AG04450 (cell line): ENCODE measurements around the gene MAP3K7. TPM values are rescaled to one million over a fixed set of nuclear protein-coding genes. Genes with fewer than 3 reads are reported as not detected.

Source experiments
- CTCF ChIA-PET: fragments of 300-600, 350-600 bp; formaldehyde crosslinking; extraction: SDS; loops from one replicate; lab custom pipeline; 2022; ENCODE audit warnings: antibody characterized with exemption, inconsistent platforms; lab: Charles Lee
- POLR2A ChIA-PET: fragments of 350-600 bp; formaldehyde crosslinking; extraction: SDS; loops from one replicate; lab custom pipeline; 2021; ENCODE audit warnings: antibody characterized with exemption, inconsistent platforms; lab: Yijun Ruan, JAX
- DNase-seq: peaks from one replicate; pipeline ENCODE4 v3.0.0-alpha.2; 2011; ENCODE audit warnings: low read depth, low spot score
- H3K27ac ChIP-seq: one replicate; pipeline ENCODE4 v1.5.1; 2012; ENCODE audit warnings: low read depth, low read length, control low read depth
- H3K27me3 ChIP-seq: one replicate; pipeline ENCODE4 v1.6.0; 2012; ENCODE audit warnings: low read length; ENCODE audit not compliant: control insufficient read depth, insufficient read depth
- H3K4me3 ChIP-seq: 2 replicates; pipeline ENCODE4 v1.5.1; 2011; ENCODE audit warnings: mild to moderate bottlenecking, low read depth, low read length, control low read depth
- H3K9me3 ChIP-seq: 2 replicates; pipeline ENCODE4 v1.5.1; 2012; ENCODE audit warnings: low read length; ENCODE audit not compliant: control insufficient read depth, insufficient read depth
- polyA plus RNA-seq: library from polyadenylated mRNA; depleted of rRNA; stranded (reverse); fragments of >200 nt; gene quantifications from 2 replicates; pipeline ENCODE4 v1.2.3, GENCODE V29; 2011
- TF ChIP-seq, protein P1 (sequence below): IDR thresholded peaks from 2 replicates; pipeline ENCODE4 v1.5.1; 2011; ENCODE audit warnings: low read depth, low read length, control low read depth, inconsistent platforms

The MAP3K7 gene
- polyA plus RNA-seq, 1 experiment, result 52.4 TPM

DNA sequence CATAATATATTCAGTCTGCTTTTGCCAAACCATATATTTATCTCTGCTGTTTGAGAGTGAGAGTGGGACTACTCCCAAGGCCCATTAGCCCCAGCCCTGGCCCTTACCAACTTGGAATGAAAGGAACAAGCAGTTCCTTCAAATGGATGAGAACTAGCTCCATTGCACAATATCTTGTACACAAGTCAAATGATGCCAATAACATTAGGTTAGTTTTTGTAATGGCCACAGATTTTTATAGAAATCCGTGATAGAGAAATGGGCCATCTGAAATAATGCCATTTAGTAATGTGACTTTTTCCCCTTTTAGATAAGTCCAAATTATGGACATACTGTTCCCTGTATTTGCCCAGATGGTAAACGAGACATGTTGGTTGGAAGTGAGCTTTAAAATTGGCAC is 117.0 kb downstream of the MAP3K7 start:
- Histone ChIP-seq H3K27ac (no peak overlapping the region), H3K4me3 (no peak overlapping the region), H3K27me3 (peaks cover 18% of the 10 kb centered on the region), H3K9me3 (no peaks in the 10 kb centered on the region)
- ChIA-PET POLR2A (no interaction called here), CTCF (interaction anchor here (1.1 to 1.7 kb wide), 2 partner anchors 9 to 11 kb away, joined by 3 to 7 read pairs; no protein-coding TSS in a partner anchor)
- no peak for DNase-seq
- TF ChIP-seq, protein P1, sequence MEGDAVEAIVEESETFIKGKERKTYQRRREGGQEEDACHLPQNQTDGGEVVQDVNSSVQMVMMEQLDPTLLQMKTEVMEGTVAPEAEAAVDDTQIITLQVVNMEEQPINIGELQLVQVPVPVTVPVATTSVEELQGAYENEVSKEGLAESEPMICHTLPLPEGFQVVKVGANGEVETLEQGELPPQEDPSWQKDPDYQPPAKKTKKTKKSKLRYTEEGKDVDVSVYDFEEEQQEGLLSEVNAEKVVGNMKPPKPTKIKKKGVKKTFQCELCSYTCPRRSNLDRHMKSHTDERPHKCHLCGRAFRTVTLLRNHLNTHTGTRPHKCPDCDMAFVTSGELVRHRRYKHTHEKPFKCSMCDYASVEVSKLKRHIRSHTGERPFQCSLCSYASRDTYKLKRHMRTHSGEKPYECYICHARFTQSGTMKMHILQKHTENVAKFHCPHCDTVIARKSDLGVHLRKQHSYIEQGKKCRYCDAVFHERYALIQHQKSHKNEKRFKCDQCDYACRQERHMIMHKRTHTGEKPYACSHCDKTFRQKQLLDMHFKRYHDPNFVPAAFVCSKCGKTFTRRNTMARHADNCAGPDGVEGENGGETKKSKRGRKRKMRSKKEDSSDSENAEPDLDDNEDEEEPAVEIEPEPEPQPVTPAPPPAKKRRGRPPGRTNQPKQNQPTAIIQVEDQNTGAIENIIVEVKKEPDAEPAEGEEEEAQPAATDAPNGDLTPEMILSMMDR, result no peak

DNA sequence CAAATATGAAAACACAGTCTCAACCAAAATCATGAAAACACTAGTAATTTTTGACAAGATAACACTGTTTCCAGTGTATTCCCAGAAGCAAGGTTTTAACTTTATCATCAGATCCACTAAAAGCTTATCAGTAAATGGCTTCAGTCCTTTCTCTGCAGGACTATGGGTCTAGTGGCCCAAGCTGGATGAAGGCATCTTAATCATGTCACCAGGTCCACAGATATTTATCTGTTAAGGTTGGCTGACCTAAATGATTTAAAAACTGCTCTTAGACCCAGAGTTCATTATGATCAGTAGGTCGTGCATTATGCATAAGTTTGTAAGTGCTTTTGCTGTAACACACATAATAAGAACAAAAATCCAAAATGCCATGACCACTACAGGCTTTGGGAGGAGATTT is 118.0 kb downstream of the MAP3K7 start:
- CTCF ChIA-PET, result no interaction called here
- DNase-seq, result no peak
- H3K27me3 ChIP-seq, result peaks cover 18% of the 10 kb centered on the region
- TF ChIP-seq, protein P1, result no peak
- no peaks in the 10 kb centered on the region for H3K9me3 ChIP-seq
- POLR2A ChIA-PET, result no interaction called here
- no peak overlapping the region for H3K4me3 ChIP-seq
- H3K27ac ChIP-seq, result no peak overlapping the region

DNA sequence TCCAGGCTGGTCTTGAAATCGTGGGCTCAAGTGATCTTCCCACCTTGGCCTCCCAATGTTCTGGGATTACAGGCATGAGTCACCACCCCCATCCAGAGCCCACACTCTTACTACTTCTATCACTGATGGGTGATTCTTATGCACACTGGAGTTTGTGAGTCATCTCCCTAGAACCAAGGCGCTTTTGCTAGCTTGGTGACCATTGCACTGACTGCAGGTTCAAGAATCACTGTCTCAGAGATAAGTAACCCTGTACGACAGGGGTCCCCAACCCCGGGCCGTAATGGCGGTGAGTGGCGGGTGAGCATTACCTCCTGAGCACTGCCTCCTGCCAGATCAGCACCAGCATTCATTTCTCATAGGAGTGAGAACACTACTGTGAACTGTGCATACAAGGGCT is 118.8 kb downstream of the MAP3K7 start:
- POLR2A ChIA-PET, result no interaction called here
- DNase-seq, result no peak
- CTCF ChIA-PET, result no interaction called here

DNA sequence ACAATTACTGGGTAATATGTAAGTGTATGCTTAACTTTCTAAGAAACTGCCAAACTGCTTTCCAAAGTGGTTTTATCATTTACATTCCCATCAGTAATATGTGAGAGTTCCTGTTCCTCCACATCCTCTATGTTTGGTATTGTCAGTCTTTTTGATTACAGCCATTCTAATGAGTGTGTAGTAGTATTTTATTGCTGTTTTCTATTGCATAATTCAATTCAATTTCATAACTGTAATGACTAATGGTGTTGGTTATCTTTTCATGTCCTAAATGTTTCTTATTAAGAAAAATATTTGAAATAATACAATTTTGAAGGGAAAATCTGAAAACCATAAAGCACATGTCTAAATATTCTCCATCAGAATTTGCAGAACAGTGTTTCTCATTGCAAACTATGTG is 119.3 kb downstream of the MAP3K7 start:
- POLR2A ChIA-PET, result no interaction called here
- Histone ChIP-seq H3K27ac (no peak overlapping the region), H3K4me3 (no peak overlapping the region), H3K9me3 (no peaks in the 10 kb centered on the region), H3K27me3 (peaks cover 15% of the 10 kb centered on the region)
- CTCF ChIA-PET, result no interaction called here
- DNase-seq, result no peak
- TF ChIP-seq, protein P1, result no peak

More for the DNA sequence above, 118.8 kb downstream of the MAP3K7 start:
- no peak overlapping the region for H3K4me3 ChIP-seq
- peaks cover 18% of the 10 kb centered on the region for H3K27me3 ChIP-seq
- H3K9me3 ChIP-seq, result no peaks in the 10 kb centered on the region
- no peak overlapping the region for H3K27ac ChIP-seq
- TF ChIP-seq, protein P1, result no peak

DNA sequence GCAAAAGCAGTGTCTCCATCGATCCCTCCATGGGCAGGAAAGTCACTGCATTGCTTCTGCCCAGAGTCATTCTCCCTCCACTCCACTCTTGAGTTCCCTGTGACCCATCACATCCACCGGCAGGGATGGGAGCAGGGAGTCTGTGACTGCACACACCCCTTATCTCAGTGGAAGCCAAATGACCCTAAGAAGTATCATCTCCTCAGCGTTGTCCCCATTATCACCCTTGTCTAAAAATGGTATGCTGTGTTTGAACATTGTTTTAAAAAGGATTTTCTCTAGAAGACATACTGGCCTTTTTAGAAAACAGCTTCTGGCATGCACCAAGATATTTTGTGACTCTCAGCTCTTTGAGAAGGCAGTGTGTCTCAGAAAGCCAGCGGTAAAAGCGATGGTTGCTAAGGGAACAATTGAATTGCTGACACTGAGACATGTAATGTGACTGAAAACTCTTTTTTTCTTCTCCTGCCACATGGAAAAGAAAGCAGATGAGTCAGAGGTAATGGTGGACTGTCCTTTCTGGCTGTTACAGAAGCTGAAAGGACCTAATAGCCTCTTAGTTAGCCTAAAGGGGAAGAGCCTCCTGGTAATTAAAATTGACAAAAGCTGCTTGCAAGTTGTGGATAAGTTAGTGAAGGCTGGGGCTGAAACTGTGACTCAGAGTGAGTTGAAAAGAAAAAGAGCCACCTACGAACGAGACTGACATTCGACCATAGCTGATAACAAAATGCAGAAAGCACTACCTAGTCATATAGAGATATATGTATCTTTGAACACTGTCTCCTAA is 120.5 kb downstream of the MAP3K7 start:
- DNase-seq, result no peak
- Histone ChIP-seq H3K9me3 (no peaks in the 10 kb centered on the region), H3K27me3 (peaks cover 13% of the 10 kb centered on the region), H3K27ac (no peak overlapping the region), H3K4me3 (no peak overlapping the region)
- CTCF ChIA-PET, result interaction anchor here (0.9 to 1.7 kb wide), 2 partner anchors 13 to 526 kb away, joined by 3 to 8 read pairs; no protein-coding TSS in a partner anchor
- TF ChIP-seq, protein P1, result no peak
- POLR2A ChIA-PET, result no interaction called here
